ENCODE data around the gene ATXN1. TPM values are rescaled to one million over a fixed set of nuclear protein-coding genes. Genes with fewer than 3 reads are reported as not detected.

Gene ATXN1
- total RNA-seq, 1 donor from 2014 or later = 59.8 TPM

DNA sequence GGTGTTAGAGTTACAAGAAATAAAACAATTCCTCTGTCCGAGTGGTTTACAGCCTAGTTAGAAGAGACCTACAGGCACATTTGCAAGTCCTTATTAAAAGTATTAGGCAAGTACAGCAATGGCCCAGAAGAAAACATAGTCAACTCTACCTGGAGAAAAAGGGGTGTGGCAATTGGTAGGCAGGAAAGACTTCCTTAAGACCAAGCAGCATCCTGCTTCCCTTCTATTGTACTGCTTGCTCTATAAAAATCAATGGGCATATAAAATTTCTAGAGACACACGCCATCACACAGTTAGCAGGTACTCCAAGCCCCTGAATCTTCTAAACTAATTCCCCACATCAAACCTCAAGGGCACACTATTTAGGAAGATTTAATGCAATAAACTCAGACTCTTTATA is 185.6 kb downstream of the ATXN1 start:
- DNase-seq (no peak), ATAC-seq (ENCODE audit: low read depth) (no peak)
- H3K27ac Mint-ChIP-seq = no peak overlapping the region
- CTCF ChIA-PET = no interaction called here
- H3K4me3 Mint-ChIP-seq = no peak overlapping the region
- TF ChIP-seq, protein P1, sequence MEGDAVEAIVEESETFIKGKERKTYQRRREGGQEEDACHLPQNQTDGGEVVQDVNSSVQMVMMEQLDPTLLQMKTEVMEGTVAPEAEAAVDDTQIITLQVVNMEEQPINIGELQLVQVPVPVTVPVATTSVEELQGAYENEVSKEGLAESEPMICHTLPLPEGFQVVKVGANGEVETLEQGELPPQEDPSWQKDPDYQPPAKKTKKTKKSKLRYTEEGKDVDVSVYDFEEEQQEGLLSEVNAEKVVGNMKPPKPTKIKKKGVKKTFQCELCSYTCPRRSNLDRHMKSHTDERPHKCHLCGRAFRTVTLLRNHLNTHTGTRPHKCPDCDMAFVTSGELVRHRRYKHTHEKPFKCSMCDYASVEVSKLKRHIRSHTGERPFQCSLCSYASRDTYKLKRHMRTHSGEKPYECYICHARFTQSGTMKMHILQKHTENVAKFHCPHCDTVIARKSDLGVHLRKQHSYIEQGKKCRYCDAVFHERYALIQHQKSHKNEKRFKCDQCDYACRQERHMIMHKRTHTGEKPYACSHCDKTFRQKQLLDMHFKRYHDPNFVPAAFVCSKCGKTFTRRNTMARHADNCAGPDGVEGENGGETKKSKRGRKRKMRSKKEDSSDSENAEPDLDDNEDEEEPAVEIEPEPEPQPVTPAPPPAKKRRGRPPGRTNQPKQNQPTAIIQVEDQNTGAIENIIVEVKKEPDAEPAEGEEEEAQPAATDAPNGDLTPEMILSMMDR (IDR thresholded peaks at IDR 0.05) = no peak
- intact Hi-C loops (cut with micrococcal nuclease) = no loop called here
- POLR2A ChIA-PET = no interaction called here
- H3K9me3 Mint-ChIP-seq = no peaks in the 10 kb centered on the region
- H3K36me3 Mint-ChIP-seq (ENCODE audit: low read depth) = no peaks in the 10 kb centered on the region
- peaks cover 6% of the 10 kb centered on the region for H3K4me1 Mint-ChIP-seq
- H3K27me3 Mint-ChIP-seq = no peaks in the 10 kb centered on the region

DNA sequence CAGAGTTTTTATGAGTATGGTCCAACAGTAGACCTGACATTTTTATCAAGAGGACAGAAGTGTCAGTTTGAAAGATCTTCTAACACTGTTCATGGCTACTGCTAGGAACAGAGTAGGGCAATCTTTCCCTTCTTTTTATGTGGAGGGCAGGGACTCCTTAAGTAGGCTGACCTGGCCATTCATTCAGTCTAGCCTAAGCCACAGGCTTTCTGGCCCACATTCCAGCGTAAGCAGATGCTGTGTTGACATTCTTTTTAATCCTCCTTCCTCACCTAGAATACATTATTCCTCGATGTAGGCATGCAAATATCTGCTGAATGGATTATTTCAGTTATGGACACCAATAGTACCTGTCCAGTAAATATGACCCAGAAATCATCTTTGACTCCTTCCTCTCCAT is 188.3 kb downstream of the ATXN1 start:
- Mint-ChIP-seq H3K9me3 (no peaks in the 10 kb centered on the region), H3K27me3 (no peaks in the 10 kb centered on the region), H3K36me3 (ENCODE audit: low read depth) (no peaks in the 10 kb centered on the region), H3K4me3 (no peak overlapping the region), H3K4me1 (peaks cover 18% of the 10 kb centered on the region), H3K27ac (no peak overlapping the region)
- DNase-seq = no peak
- POLR2A ChIA-PET = no interaction called here
- intact Hi-C loops (cut with micrococcal nuclease) = no loop called here
- CTCF ChIA-PET = no interaction called here
- TF ChIP-seq, protein P1 (IDR thresholded peaks at IDR 0.05) = no peak
- ATAC-seq (ENCODE audit: low read depth) = no peak

DNA sequence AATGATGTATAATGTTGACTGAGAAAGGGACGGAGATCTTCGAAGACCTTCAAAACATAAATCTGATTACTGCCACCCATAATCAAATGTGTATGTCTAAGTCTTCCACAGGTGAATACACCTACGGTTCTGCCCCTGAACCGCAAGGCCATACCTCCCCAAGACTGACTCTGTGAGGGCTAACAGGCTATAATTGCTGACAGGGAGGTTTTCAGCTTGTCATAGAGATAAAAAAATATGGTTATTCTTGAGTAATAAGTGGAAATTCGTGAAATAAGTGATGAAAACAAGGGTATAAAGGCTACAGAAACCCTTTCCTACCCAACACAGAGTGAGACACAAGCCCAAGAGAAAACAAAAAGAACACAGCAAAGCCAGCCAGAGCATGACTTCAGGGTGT is 188.9 kb downstream of the ATXN1 start:
- ChIA-PET POLR2A (no interaction called here), CTCF (no interaction called here)
- TF ChIP-seq, protein P1 (IDR thresholded peaks at IDR 0.05) = no peak
- Mint-ChIP-seq H3K4me1 (peaks cover 18% of the 10 kb centered on the region), H3K27ac (no peak overlapping the region), H3K9me3 (no peaks in the 10 kb centered on the region), H3K4me3 (no peak overlapping the region), H3K27me3 (no peaks in the 10 kb centered on the region), H3K36me3 (ENCODE audit: low read depth) (no peaks in the 10 kb centered on the region)
- no peak for DNase-seq
- no peak for ATAC-seq (ENCODE audit: low read depth)
- intact Hi-C loops (cut with micrococcal nuclease) = no loop called here

DNA sequence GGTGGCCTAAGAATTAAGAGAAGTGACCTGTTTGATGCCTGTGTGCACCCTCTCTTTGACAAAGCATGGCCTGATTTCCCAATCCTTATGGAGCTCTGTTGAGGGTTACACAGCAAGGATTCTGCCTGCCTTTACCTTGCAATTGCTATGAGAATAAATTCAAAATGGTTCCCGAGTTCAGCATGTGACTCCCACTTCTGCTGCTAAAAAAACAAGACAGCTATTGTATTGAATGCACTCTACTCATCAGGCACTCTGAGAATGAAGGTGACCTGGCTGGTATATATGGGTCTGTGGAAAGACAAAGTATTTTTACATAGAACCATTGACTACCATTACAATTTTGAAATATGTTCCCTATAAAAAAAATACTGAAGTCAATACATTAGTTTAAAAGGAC is 190.3 kb downstream of the ATXN1 start:
- TF ChIP-seq, protein P1 (IDR thresholded peaks at IDR 0.05) = no peak
- no peak for DNase-seq
- no peaks in the 10 kb centered on the region for H3K9me3 Mint-ChIP-seq
- H3K4me1 Mint-ChIP-seq = peaks cover 12% of the 10 kb centered on the region
- ChIA-PET CTCF (no interaction called here), POLR2A (no interaction called here)
- ATAC-seq (ENCODE audit: low read depth) = no peak
- intact Hi-C loops (cut with micrococcal nuclease) = no loop called here
- no peaks in the 10 kb centered on the region for H3K36me3 Mint-ChIP-seq (ENCODE audit: low read depth)
- no peaks in the 10 kb centered on the region for H3K27me3 Mint-ChIP-seq
- no peak overlapping the region for H3K27ac Mint-ChIP-seq
- H3K4me3 Mint-ChIP-seq = no peak overlapping the region

DNA sequence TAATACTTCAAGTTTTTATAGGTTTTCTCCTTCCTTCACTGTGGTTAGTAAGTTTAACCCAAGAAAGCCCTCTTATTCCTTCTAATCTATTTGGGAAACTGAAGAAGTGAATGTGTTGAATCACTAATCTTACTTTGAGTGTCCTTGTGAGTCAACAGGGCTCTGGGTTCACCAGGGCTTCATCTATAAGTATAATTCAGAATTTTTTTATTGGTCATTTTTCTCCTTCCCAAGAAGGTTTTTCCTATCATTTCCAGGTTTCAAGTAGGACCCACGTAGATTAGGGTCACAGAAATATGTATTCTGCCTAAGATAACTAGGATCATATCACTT is 191.1 kb downstream of the ATXN1 start:
- intact Hi-C loops (cut with micrococcal nuclease) = no loop called here
- Mint-ChIP-seq H3K4me1 (peaks cover 12% of the 10 kb centered on the region), H3K9me3 (no peaks in the 10 kb centered on the region), H3K27me3 (no peaks in the 10 kb centered on the region), H3K27ac (no peak overlapping the region), H3K36me3 (ENCODE audit: low read depth) (no peaks in the 10 kb centered on the region), H3K4me3 (no peak overlapping the region)
- ATAC-seq (ENCODE audit: low read depth) = no peak
- POLR2A ChIA-PET = no interaction called here
- no peak for DNase-seq
- TF ChIP-seq, protein P1 (IDR thresholded peaks at IDR 0.05) = no peak
- CTCF ChIA-PET = no interaction called here

Measured in activated B cell treated with CpG ODN at 0.5 μM for 24 hours (primary cell).